Prostate gland (tissue), 2 donors: ENCODE data around the gene NINL.

Source experiments
- POLR2A ChIP-seq: fragments of 450-650 bp; IDR thresholded peaks from one replicate; pipeline ENCODE4 v1.6.1; 2016; ENCODE audit warnings: antibody characterized with exemption, mild to moderate bottlenecking
- POLR2AphosphoS5 ChIP-seq: sonication (generic); formaldehyde crosslinking; IDR thresholded peaks from one replicate; pipeline ENCODE4 v1.6.1; 2017; ENCODE audit warnings: antibody characterized with exemption
- TF ChIP-seq, protein P1 (sequence below), 4 experiments: fragments of 200-600 bp in 2 of 4; fragments of 450-650 bp in 2 of 4; sonication (generic) in 2 of 4; IDR thresholded peaks; 1 replicate in 3 of 4; 2 replicates in 1 of 4; pipeline ENCODE4 v1.5.1; 2016 to 2019; ENCODE audit warnings: antibody characterized with exemption in 4 of 4, mild to moderate bottlenecking in 2 of 4, moderate library complexity in 2 of 4

- TF ChIP-seq POLR2A (no peak), POLR2AphosphoS5 (no peak)
- TF ChIP-seq, protein P1, sequence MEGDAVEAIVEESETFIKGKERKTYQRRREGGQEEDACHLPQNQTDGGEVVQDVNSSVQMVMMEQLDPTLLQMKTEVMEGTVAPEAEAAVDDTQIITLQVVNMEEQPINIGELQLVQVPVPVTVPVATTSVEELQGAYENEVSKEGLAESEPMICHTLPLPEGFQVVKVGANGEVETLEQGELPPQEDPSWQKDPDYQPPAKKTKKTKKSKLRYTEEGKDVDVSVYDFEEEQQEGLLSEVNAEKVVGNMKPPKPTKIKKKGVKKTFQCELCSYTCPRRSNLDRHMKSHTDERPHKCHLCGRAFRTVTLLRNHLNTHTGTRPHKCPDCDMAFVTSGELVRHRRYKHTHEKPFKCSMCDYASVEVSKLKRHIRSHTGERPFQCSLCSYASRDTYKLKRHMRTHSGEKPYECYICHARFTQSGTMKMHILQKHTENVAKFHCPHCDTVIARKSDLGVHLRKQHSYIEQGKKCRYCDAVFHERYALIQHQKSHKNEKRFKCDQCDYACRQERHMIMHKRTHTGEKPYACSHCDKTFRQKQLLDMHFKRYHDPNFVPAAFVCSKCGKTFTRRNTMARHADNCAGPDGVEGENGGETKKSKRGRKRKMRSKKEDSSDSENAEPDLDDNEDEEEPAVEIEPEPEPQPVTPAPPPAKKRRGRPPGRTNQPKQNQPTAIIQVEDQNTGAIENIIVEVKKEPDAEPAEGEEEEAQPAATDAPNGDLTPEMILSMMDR (IDR thresholded peaks at IDR 0.05), result no peak
Measured at GRCh38 chr20:25467441-25467840, 117.9 kb downstream of the NINL start.
